GM10248 (cell line): ENCODE data around the gene CD180.

Experiments used
- CTCF ChIA-PET: fragments of 300-600 bp; sonication (Branson Sonifier 250); formaldehyde crosslinking; extraction: SDS; loops from one replicate; lab custom pipeline; 2021; ENCODE audit warnings: antibody characterized with exemption; lab: Yijun Ruan, JAX
- POLR2A ChIA-PET: fragments of 350-650 bp; sonication (Branson Sonifier 250); formaldehyde crosslinking; extraction: SDS; loops from one replicate; lab custom pipeline; 2020; ENCODE audit warnings: antibody characterized with exemption; lab: Yijun Ruan, JAX
- DNase-seq: peaks from one replicate; pipeline ENCODE4 v3.0.0; 2012; ENCODE audit errors: extremely low spot score
- TF ChIP-seq, protein P1 (sequence below): IDR thresholded peaks from 2 replicates; pipeline ENCODE4 v1.5.1; 2012; ENCODE audit warnings: mild to moderate bottlenecking, low read depth; ENCODE audit errors: extremely low read depth, missing control alignments, control extremely low read depth

The CD180 gene

DNA sequence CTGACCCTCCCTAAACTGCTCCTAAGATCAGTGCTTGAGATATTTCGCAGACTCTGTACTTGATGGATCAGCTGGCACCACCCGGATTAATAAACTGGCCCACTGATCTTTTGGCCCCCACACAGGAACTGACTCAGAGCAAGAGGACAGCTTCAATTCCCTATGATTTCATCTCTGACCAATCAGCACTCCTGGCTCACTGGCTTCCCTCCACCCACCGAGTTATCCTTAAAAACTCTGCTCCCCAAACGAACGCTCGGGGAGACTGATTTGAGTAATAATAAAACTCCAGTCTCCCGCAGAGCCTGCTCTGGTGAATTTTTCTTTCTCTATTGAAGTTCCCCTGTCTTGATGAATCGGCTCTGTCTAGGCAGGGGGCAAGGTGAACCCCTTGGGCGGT, 36.5 kb upstream of the CD180 start:
- ChIA-PET POLR2A (no interaction called here), CTCF (interaction anchor here (1.2 to 3.1 kb wide), 2 partner anchors 10 to 14 kb away, joined by 3 to 11 read pairs; no protein-coding TSS in a partner anchor)
- DNase-seq: no peak
- TF ChIP-seq, protein P1, sequence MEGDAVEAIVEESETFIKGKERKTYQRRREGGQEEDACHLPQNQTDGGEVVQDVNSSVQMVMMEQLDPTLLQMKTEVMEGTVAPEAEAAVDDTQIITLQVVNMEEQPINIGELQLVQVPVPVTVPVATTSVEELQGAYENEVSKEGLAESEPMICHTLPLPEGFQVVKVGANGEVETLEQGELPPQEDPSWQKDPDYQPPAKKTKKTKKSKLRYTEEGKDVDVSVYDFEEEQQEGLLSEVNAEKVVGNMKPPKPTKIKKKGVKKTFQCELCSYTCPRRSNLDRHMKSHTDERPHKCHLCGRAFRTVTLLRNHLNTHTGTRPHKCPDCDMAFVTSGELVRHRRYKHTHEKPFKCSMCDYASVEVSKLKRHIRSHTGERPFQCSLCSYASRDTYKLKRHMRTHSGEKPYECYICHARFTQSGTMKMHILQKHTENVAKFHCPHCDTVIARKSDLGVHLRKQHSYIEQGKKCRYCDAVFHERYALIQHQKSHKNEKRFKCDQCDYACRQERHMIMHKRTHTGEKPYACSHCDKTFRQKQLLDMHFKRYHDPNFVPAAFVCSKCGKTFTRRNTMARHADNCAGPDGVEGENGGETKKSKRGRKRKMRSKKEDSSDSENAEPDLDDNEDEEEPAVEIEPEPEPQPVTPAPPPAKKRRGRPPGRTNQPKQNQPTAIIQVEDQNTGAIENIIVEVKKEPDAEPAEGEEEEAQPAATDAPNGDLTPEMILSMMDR: no peak

DNA sequence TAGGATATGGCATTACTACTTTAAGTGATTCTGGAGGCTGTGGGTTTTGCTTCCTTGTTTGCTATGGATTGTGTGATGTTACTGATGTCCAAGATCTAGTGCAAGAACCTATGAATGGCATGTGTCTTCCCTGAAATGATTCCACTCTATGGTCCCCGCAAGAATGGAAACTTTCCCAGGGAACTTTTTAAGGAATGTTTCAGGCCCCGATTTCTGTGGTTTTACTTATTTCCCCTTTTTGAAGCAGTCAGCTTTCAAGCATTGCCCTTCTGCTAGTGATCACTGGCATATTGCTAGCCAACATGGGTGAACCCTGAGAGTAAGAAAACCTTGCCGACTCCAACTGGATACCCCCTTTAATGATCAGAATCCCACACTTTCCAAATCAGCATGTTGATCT, 26.6 kb upstream of the CD180 start:
- CTCF ChIA-PET: interaction anchor here (0.7 to 2.1 kb wide), 5 partner anchors 9 to 38 kb away, joined by 3 to 9 read pairs (median 3); no protein-coding TSS in a partner anchor
- POLR2A ChIA-PET: no interaction called here
- TF ChIP-seq, protein P1: no peak

DNA sequence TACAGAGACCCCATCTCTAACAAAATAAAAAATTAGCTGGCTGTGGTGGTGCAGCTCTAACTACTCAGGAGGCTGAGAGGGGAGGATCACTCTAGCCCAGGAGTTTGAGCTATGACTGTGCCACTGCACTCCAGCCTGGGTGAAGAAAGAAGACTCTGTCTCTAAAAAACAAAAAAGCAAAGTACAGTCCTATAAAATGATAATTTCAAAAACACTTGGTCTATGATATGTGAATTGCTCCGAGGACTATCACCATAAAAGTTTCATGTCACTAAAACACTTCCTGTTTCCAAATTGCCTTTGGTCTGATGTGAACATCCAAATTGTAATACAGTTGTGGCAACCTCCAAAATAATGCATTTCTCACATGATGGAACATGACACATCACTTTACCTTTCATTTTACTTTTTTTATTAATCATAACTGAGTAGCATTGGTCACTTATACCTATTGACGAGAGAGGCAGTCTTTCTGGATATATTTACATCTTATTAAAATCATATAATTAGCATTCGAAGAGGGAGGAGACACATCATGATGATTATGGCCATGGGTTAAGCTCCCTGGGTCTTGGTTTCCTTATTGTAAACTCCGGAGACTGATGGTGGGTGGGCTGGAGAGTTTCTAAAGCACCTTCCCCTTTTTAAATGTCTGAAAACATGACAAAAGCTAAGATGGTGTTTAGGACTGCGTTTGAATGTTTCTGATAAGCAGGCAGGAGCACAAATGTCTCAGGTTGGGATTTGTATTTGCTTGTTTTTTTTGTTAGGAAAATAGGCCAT, 25.8 kb upstream of the CD180 start:
- no peak for DNase-seq

More for the DNA sequence above, 26.6 kb upstream of the CD180 start:
- no peak for DNase-seq

DNA sequence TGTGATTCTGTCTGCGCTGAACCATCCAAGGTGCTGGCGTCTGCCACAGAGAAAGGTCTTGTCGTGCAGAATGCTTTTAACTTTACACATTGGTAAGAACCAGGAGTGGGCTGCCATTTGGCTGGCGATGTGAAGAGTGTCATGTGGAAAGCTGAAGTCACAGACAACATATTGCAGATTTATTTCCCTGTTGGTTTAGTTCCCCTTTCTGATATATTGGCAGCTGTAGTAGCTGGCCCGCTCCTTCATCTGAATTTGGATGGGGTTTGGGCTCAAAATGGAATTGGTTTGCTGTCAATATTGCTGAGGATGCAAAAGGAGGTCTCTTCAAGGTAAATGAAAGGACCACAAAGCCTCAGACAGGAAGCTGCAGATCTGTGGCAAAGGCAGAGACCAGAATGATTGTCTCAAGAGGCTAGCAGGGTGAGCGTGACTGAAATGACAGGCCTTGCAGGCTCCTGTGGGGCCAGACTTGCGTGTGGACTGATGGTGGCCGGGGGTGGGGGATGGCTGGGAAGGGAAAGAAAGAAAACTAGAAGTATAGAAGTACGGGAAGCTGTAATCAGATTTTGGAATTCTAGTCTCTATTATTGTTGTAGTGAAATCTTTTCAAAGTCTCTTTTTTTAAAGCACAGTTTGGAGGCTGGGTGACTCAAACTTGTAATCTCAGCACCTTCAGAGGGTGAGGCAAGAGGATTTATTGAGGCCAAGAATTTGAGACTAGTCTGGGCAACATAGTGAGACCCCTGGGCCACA, 25.1 kb upstream of the CD180 start:
- TF ChIP-seq, protein P1: no peak
- POLR2A ChIA-PET: no interaction called here
- CTCF ChIA-PET: interaction anchor here (0.9 to 2.1 kb wide), 5 partner anchors 13 to 55 kb away, joined by 3 to 9 read pairs (median 3); no protein-coding TSS in a partner anchor
- peak; percentile 41 for DNase-seq

More for the DNA sequence above, 25.8 kb upstream of the CD180 start:
- TF ChIP-seq, protein P1: no peak
- ChIA-PET POLR2A (no interaction called here), CTCF (interaction anchor here (0.7 to 2.1 kb wide), 5 partner anchors 9 to 39 kb away, joined by 3 to 9 read pairs (median 3); no protein-coding TSS in a partner anchor)

DNA sequence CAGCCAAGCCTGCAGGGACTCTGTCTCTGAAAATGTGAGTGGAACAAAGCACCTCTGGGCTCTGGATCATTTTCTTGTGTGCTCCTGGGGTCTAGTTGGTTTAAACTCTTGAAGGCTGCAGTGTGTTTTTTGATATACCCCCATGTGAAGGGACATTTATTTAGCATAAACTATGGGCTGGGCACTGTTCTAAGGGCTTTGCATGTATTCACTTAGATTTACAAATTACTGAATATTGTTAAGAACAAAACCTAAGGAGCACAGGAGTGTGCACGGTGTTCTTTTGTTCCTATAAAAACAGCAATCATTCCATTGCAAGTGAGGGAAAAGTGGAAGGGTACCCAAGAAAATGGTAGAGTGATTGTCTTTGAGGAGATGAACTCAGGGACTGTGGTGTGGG, 20.0 kb upstream of the CD180 start:
- CTCF ChIA-PET: interaction anchor here (1.0 to 2.1 kb wide), 3 partner anchors 50 to 59 kb away, joined by 3 to 5 read pairs (median 3); no protein-coding TSS in a partner anchor
- POLR2A ChIA-PET: no interaction called here
- DNase-seq: no peak
- TF ChIP-seq, protein P1: no peak

DNA sequence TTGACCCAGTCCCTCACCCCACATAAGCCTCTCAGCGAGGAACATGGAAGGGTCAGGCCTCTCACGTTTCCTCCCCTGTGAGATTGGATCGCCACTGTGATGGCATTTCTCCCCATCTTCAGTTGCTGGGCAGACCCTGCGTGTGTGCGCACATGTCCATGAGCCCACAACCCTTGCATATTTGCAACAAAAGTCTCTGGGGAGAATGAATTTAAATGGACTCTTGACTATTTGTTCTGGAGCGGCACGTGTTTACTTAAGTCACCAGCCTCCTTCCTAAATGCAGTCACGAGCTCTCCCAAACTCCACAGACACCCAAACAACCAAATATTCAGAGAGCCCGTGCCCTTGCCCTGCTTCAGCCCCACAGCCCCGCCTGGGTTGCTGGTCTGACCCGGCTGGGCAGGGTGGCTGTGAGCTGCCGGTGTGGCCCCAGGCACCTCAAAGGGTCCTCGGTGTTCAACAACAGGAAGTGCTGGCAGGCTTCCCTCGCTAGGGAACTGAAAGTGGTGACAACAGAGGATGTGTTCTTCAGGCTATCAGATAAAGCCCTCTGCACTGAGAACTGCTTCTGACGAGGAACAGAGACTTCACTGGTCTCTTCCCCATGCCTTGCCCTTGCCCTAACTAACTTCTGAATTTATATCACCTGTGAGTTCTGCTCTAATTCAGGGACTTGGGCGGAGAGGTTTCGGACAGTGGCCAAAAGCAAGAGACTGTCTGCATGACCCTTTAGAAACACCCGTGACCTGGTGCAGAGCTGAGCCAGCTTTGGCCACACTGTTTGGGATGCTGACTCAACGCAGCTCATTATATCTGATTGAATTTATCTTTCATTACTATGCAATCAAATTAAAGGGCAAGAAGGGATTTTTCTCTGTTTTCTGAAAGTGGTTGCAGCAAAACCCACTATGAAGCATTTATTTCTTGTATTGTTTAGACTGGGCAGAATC, 19.2 kb upstream of the CD180 start:
- TF ChIP-seq, protein P1: no peak
- POLR2A ChIA-PET: no interaction called here
- CTCF ChIA-PET: interaction anchor here (0.8 to 2.1 kb wide), 6 partner anchors 9 to 60 kb away, joined by 3 to 6 read pairs (median 3); no protein-coding TSS in a partner anchor
- DNase-seq: peak; percentile 78
